HEK293 (cell line): ENCODE results near the gene LPAR2.

Experiments used
- CTCF ChIA-PET: fragments of 350-600 bp; formaldehyde crosslinking; extraction: SDS; loops from one replicate; lab custom pipeline; 2021; ENCODE audit warnings: antibody characterized with exemption; lab: Yijun Ruan, JAX
- POLR2A ChIA-PET: fragments of 300-600 bp; formaldehyde crosslinking; extraction: SDS; loops from one replicate; lab custom pipeline; 2020; ENCODE audit warnings: antibody characterized with exemption, inconsistent platforms; lab: Yijun Ruan, JAX
- H3K27ac ChIP-seq: fragments of 200-500 bp; sonication (Bioruptor generic); 2 replicates; pipeline ENCODE4 v1.5.1; 2014; ENCODE audit warnings: low read depth, low read length, control low read depth, inconsistent platforms; ENCODE audit errors: extremely low read depth
- H3K36me3 ChIP-seq, 2 experiments: fragments of 200-500 bp in 1 of 2; sonication (Bioruptor generic) in 1 of 2; 1 replicate in 1 of 2; 2 replicates in 1 of 2; pipeline ENCODE4 v1.5.1; 2014 to 2017; ENCODE audit warnings: inconsistent platforms in 2 of 2, low read length in 2 of 2; ENCODE audit not compliant: control insufficient read depth in 2 of 2, insufficient read depth in 1 of 2
- H3K4me1 ChIP-seq: fragments of 200-500 bp; sonication (Bioruptor generic); 2 replicates; pipeline ENCODE4 v1.5.1; 2014; ENCODE audit warnings: mild to moderate bottlenecking, low read length, inconsistent platforms; ENCODE audit not compliant: control insufficient read depth, insufficient read depth
- H3K4me3 ChIP-seq: 2 replicates; pipeline ENCODE4 v1.5.1; 2011; ENCODE audit warnings: low read depth, mild to moderate bottlenecking, control low read depth, low read length, moderate library complexity
- H3K9me3 ChIP-seq: fragments of 200-500 bp; sonication (Bioruptor generic); 2 replicates; pipeline ENCODE4 v1.5.1; 2014; ENCODE audit warnings: low read depth, low read length, inconsistent platforms; ENCODE audit not compliant: control insufficient read depth, insufficient read depth
- HOXA7 ChIP-seq: sonication (generic); formaldehyde crosslinking; IDR thresholded peaks from 2 replicates; pipeline ENCODE4 v1.8.1; 2022; ENCODE audit warnings: missing genetic modification reagents, borderline replicate concordance
- IKZF3 ChIP-seq: fragments of 450-650 bp; IDR thresholded peaks from 2 replicates; pipeline ENCODE4 v1.5.0; 2018; ENCODE audit warnings: missing biosample characterization, mild to moderate bottlenecking, missing genetic modification characterization, moderate library complexity
- KLF8 ChIP-seq: fragments of 450-650 bp; formaldehyde crosslinking; IDR thresholded peaks from 2 replicates; pipeline ENCODE4 v1.5.1; 2016; ENCODE audit warnings: missing biosample characterization, missing genetic modification characterization
- MZF1 ChIP-seq: fragments of 450-650 bp; formaldehyde crosslinking; IDR thresholded peaks from 2 replicates; pipeline ENCODE4 v1.5.1; 2017; ENCODE audit warnings: missing biosample characterization, missing genetic modification characterization, borderline replicate concordance
- RBAK ChIP-seq: fragments of 450-650 bp; formaldehyde crosslinking; IDR thresholded peaks from 2 replicates; pipeline ENCODE4 v1.5.1; 2016; ENCODE audit warnings: missing biosample characterization, missing genetic modification characterization
- SP3 ChIP-seq: fragments of 450-650 bp; formaldehyde crosslinking; IDR thresholded peaks from 2 replicates; pipeline ENCODE4 v1.5.1; 2016; ENCODE audit warnings: missing biosample characterization, missing genetic modification characterization
- WT1 ChIP-seq: fragments of 450-650 bp; formaldehyde crosslinking; IDR thresholded peaks from 2 replicates; pipeline ENCODE4 v1.5.1; 2016; ENCODE audit warnings: missing biosample characterization, missing genetic modification characterization
- ZIC2 ChIP-seq: fragments of 450-650 bp; formaldehyde crosslinking; IDR thresholded peaks from 2 replicates; pipeline ENCODE4 v1.5.1; 2016; ENCODE audit warnings: missing biosample characterization, missing genetic modification characterization
- ZNF10 ChIP-seq: fragments of 450-650 bp; formaldehyde crosslinking; IDR thresholded peaks from 2 replicates; pipeline ENCODE4 v1.5.1; 2017; ENCODE audit warnings: missing biosample characterization, missing genetic modification characterization
- ZNF112 ChIP-seq: fragments of 450-650 bp; formaldehyde crosslinking; IDR thresholded peaks from 2 replicates; pipeline ENCODE4 v1.5.0; 2017; ENCODE audit warnings: missing biosample characterization, missing genetic modification characterization
- ZNF221 ChIP-seq: fragments of 450-650 bp; formaldehyde crosslinking; IDR thresholded peaks from 2 replicates; pipeline ENCODE4 v1.5.1; 2017; ENCODE audit warnings: missing biosample characterization, missing genetic modification characterization, borderline replicate concordance
- ZNF239 ChIP-seq: fragments of 450-650 bp; formaldehyde crosslinking; IDR thresholded peaks from 2 replicates; pipeline ENCODE4 v1.5.1; 2016; ENCODE audit warnings: missing biosample characterization, missing genetic modification characterization
- ZNF292 ChIP-seq: fragments of 450-650 bp; formaldehyde crosslinking; IDR thresholded peaks from 2 replicates; pipeline ENCODE4 v1.5.1; 2016; ENCODE audit warnings: low read depth, missing biosample characterization, missing genetic modification characterization, borderline replicate concordance
- ZNF324 ChIP-seq: fragments of 450-650 bp; formaldehyde crosslinking; IDR thresholded peaks from 2 replicates; pipeline ENCODE4 v1.5.1; 2016; ENCODE audit warnings: missing biosample characterization, missing genetic modification characterization
- ZNF335 ChIP-seq: fragments of 450-650 bp; formaldehyde crosslinking; conservative IDR thresholded peaks from 2 replicates; pipeline ENCODE4 v1.5.1; 2016; ENCODE audit warnings: missing biosample characterization, missing genetic modification characterization
- ZNF404 ChIP-seq: fragments of 450-650 bp; formaldehyde crosslinking; IDR thresholded peaks from 2 replicates; pipeline ENCODE4 v1.5.1; 2017; ENCODE audit warnings: missing biosample characterization, missing genetic modification characterization
- ZNF433 ChIP-seq: fragments of 450-650 bp; formaldehyde crosslinking; IDR thresholded peaks from 2 replicates; pipeline ENCODE4 v1.5.1; 2016; ENCODE audit warnings: missing biosample characterization, missing genetic modification characterization, low read depth
- ZNF530 ChIP-seq: fragments of 450-650 bp; formaldehyde crosslinking; IDR thresholded peaks from 2 replicates; pipeline ENCODE4 v1.5.1; 2016; ENCODE audit warnings: low read depth, missing biosample characterization, missing genetic modification characterization
- ZNF555 ChIP-seq: fragments of 450-650 bp; formaldehyde crosslinking; conservative IDR thresholded peaks from 2 replicates; pipeline ENCODE4 v1.5.1; 2017; ENCODE audit warnings: missing biosample characterization, mild to moderate bottlenecking, missing genetic modification characterization, inconsistent platforms
- ZNF600 ChIP-seq: fragments of 450-650 bp; formaldehyde crosslinking; IDR thresholded peaks from 2 replicates; pipeline ENCODE4 v1.5.1; 2016; ENCODE audit warnings: missing biosample characterization, missing genetic modification characterization
- ZNF626 ChIP-seq: fragments of 450-650 bp; sonication (Bioruptor Pico); formaldehyde crosslinking; IDR thresholded peaks from 2 replicates; pipeline ENCODE4 v1.5.1; 2018; ENCODE audit warnings: missing biosample characterization, missing genetic modification characterization, inconsistent platforms
- ZNF658 ChIP-seq: fragments of 450-650 bp; formaldehyde crosslinking; IDR thresholded peaks from 2 replicates; pipeline ENCODE4; 2016; ENCODE audit warnings: missing biosample characterization, missing genetic modification characterization
- ZNF785 ChIP-seq: fragments of 450-650 bp; formaldehyde crosslinking; IDR thresholded peaks from 2 replicates; pipeline ENCODE4 v1.5.1; 2016; ENCODE audit warnings: missing biosample characterization, missing genetic modification characterization
- TF ChIP-seq, protein P1 (sequence below): fragments of 450-650 bp; formaldehyde crosslinking; IDR thresholded peaks from 2 replicates; pipeline ENCODE4 v1.5.1; 2016; ENCODE audit warnings: missing biosample characterization, missing genetic modification characterization
- TF ChIP-seq, protein P2 (sequence below): fragments of 450-650 bp; formaldehyde crosslinking; IDR thresholded peaks from 2 replicates; pipeline ENCODE4; 2016; ENCODE audit warnings: missing biosample characterization, missing genetic modification characterization
- TF ChIP-seq, protein P3 (sequence below): fragments of 450-650 bp; formaldehyde crosslinking; IDR thresholded peaks from 2 replicates; pipeline ENCODE4 v1.5.1; 2016; ENCODE audit warnings: missing biosample characterization, missing genetic modification characterization

The LPAR2 gene

DNA sequence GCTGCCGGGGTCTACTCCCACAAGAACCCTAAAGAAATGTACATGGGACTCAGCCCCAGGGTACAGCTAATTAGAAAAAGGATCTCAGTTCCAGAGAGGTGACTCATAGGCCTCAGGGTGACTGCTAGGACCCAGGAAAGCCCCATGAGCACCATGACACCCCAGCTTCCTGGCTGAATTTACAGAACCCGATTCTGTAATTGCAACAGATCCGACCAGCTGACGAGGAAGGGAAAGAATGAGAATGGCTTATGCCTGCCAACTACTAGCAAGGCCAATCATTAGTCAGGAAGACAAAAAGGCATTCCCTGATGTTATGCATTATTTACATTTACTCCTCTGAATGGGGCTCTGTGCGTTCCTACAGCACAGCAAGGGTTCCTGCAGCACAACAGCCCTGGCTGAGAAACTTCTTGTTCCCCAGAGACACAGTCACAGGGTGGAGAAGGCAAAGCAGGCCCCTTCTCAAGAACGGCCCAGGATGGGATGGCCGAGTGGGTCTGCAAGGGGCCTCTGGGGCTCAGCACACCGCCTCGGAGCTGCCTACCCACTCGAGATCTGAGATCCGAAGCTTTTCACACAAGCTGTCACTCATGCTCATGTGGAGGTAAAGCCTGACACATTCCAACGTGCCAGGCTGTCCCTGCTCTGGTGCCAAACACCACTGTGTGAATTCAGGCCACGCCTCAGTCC, 36.7 kb downstream of the LPAR2 start:
- Histone ChIP-seq H3K9me3 (no peaks in the 10 kb centered on the region), H3K4me3 (no peak overlapping the region), H3K27ac (no peak overlapping the region)
- POLR2A ChIA-PET: interaction anchor here (0.6 kb wide), 1 partner anchor 29 kb away, joined by 5 read pairs; no protein-coding TSS in a partner anchor
- TF ChIP-seq ZNF112 (tag by site-specific recombination) (no peak), ZNF600 (tag by site-specific recombination) (peak; percentile 73), ZNF404 (tag by site-specific recombination) (no peak), ZNF239 (tag by site-specific recombination) (no peak), HOXA7 (CRISPR knock-in tag) (no peak), ZNF335 (peak; percentile 42; the same call in 1 of the 2 replicates), ZNF10 (tag by site-specific recombination) (no peak), ZNF555 (no peak), RBAK (tag by site-specific recombination) (no peak), ZNF658 (tag by site-specific recombination) (no peak), ZNF785 (tag by site-specific recombination) (no peak), ZNF324 (no peak), ZIC2 (0 out of 2 replicates have a peak, but pooled peaks have one; percentile 28), ZNF530 (tag by site-specific recombination) (no peak), ZNF221 (no peak), KLF8 (tag by site-specific recombination) (no peak), WT1 (tag by site-specific recombination) (no peak), ZNF292 (tag by site-specific recombination) (no peak), ZNF433 (no peak), IKZF3 (no peak), MZF1 (tag by site-specific recombination) (no peak), SP3 (tag by site-specific recombination) (no peak), ZNF626 (tag by site-specific recombination) (no peak)
- TF ChIP-seq, protein P1, sequence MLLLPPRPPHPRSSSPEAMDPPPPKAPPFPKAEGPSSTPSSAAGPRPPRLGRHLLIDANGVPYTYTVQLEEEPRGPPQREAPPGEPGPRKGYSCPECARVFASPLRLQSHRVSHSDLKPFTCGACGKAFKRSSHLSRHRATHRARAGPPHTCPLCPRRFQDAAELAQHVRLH (tag by site-specific recombination): no peak
- TF ChIP-seq, protein P2, sequence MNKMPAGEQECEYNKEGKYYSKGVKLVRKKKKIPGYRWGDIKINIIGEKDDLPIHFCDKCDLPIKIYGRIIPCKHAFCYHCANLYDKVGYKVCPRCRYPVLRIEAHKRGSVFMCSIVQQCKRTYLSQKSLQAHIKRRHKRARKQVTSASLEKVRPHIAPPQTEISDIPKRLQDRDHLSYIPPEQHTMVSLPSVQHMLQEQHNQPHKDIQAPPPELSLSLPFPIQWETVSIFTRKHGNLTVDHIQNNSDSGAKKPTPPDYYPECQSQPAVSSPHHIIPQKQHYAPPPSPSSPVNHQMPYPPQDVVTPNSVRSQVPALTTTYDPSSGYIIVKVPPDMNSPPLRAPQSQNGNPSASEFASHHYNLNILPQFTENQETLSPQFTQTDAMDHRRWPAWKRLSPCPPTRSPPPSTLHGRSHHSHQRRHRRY (tag by site-specific recombination): no peak
- TF ChIP-seq, protein P3, sequence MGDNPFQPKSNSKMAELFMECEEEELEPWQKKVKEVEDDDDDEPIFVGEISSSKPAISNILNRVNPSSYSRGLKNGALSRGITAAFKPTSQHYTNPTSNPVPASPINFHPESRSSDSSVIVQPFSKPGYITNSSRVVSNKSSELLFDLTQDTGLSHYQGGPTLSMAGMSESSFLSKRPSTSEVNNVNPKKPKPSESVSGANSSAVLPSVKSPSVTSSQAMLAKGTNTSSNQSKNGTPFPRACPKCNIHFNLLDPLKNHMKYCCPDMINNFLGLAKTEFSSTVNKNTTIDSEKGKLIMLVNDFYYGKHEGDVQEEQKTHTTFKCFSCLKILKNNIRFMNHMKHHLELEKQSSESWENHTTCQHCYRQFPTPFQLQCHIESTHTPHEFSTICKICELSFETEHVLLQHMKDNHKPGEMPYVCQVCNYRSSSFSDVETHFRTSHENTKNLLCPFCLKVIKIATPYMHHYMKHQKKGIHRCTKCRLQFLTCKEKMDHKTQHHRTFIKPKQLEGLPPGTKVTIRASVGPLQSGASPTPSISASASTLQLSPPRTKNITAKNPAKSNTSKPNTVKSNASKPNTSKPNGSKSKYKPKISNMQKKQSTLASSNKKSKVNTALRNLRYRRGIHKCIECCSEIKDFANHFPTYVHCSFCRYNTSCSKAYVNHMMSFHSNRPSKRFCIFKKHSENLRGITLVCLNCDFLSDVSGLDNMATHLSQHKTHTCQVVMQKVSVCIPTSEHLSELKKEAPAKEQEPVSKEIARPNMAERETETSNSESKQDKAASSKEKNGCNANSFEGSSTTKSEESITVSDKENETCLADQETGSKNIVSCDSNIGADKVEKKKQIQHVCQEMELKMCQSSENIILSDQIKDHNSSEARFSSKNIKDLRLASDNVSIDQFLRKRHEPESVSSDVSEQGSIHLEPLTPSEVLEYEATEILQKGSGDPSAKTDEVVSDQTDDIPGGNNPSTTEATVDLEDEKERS (tag by site-specific recombination): no peak
- TF ChIP-seq, all 188 proteins: peak for 3
- Histone ChIP-seq H3K36me3 (peaks cover 0 to 7% of the 10 kb centered on the region in 2 experiments; a peak in 1 of 3 replicates), H3K4me1 (0 out of 2 replicates have a peak, but pooled peaks cover 1% of the 10 kb centered on the region)
- CTCF ChIA-PET: no interaction called here
